ENCODE results near the gene CCNE1.
A peak's percentile ranks its signal among the peaks of the same experiment; 100 is the strongest.
"Not testable (repeated sequence)": the region's sequence is repeated elsewhere in the genome, so short reads cannot be mapped to it uniquely, and the experiment has no call there.

Gene CCNE1

GRCh38 chr19:29785360-29785759 is 26.4 kb upstream of the CCNE1 start:
- H3K4me3 ChIP-seq (ENCODE audit: control insufficient read depth, low read depth, low read length) = no peak overlapping the region
- DNase-seq (ENCODE audit: low read depth) = no peak
- TF ChIP-seq, protein P1, sequence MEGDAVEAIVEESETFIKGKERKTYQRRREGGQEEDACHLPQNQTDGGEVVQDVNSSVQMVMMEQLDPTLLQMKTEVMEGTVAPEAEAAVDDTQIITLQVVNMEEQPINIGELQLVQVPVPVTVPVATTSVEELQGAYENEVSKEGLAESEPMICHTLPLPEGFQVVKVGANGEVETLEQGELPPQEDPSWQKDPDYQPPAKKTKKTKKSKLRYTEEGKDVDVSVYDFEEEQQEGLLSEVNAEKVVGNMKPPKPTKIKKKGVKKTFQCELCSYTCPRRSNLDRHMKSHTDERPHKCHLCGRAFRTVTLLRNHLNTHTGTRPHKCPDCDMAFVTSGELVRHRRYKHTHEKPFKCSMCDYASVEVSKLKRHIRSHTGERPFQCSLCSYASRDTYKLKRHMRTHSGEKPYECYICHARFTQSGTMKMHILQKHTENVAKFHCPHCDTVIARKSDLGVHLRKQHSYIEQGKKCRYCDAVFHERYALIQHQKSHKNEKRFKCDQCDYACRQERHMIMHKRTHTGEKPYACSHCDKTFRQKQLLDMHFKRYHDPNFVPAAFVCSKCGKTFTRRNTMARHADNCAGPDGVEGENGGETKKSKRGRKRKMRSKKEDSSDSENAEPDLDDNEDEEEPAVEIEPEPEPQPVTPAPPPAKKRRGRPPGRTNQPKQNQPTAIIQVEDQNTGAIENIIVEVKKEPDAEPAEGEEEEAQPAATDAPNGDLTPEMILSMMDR (IDR thresholded peaks at IDR 0.05; ENCODE audit: control insufficient read depth, insufficient read depth, low read depth, low read length, missing control alignments) = no peak

DNA sequence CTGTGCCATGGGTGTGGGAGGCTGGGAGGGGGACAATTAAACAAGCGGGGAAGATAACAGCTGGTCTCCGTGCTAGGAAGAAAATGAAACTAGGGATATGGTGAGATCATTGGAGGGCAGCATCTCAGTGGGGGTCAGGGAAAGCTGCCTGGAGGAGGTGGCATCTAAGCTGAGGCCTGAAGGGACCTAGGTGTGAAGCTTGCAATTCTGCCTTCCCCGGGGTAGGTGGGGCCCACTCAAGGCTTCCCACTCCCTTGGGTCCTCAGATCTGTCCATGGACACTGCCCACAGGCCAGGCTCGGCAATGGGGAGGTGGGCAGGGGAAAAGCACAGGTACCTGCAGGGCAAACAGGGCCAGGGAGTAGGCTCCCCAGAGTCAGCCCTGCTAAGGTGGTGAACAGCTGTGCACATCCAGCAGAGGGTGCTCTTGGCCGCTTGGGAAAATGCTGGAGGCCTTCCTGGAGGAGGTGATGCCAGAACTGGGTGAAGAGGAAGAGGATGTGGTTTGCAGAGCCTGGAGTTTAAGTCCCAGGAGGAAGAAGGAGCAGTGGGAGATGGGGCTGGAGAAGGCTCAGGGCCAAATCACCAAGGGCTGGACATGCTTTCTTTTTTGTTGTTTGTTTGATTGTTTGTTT is 25.7 kb upstream of the CCNE1 start:
- TF ChIP-seq, protein P1 (IDR thresholded peaks at IDR 0.05; ENCODE audit: control insufficient read depth, insufficient read depth, low read depth, low read length, missing control alignments) = peak; percentile 13
- DNase-seq (ENCODE audit: low read depth) = no peak

DNA sequence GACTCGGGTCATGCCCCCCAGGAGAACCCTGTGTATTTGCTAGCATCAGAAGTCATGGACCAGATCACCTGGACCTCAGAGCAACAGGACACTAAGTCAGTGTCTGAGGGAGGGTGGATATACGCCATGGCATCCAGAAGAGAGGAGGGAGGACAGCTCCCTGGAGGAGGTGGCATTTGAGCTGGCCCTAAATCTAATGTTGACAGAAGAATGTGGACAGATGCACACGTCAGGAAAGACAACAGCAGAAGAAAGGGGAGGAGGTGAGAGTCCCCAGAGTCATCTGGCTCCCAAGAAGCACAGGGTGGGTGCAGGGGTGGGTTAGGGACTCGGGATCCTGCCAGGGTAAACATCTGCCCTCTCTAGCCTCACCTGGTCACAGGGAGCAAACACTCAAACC is 24.5 kb upstream of the CCNE1 start:
- DNase-seq (ENCODE audit: low read depth) = no peak
- H3K4me3 ChIP-seq (ENCODE audit: control insufficient read depth, low read depth, low read length) = no peak overlapping the region
- TF ChIP-seq, protein P1 (IDR thresholded peaks at IDR 0.05; ENCODE audit: control insufficient read depth, insufficient read depth, low read depth, low read length, missing control alignments) = no peak

More for the DNA sequence above, 25.7 kb upstream of the CCNE1 start:
- H3K4me3 ChIP-seq (ENCODE audit: control insufficient read depth, low read depth, low read length) = no peak overlapping the region

DNA sequence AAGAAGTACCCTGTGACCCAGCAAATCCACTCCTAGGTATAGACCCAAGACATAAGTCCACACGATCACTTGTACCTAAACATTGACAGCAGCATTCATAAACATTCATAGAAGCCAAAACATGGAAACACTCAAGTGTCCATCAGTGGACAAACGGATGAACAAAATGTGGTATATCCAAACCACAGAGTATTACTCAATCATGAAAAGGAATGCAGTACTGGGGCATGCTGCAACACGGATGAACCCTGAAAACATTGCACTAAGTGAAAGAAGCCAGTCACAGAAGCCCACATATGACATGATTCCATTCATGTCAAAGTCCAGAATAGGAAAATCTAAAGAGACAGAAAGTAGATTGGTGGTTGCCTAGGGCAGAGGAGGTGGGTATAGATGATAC is 22.8 kb upstream of the CCNE1 start:
- TF ChIP-seq, protein P1 (IDR thresholded peaks at IDR 0.05; ENCODE audit: control insufficient read depth, insufficient read depth, low read depth, low read length, missing control alignments) = no peak
- no peak for DNase-seq (ENCODE audit: low read depth)
- no peak overlapping the region for H3K4me3 ChIP-seq (ENCODE audit: control insufficient read depth, low read depth, low read length)

- no peak overlapping the region for H3K4me3 ChIP-seq (ENCODE audit: control insufficient read depth, low read depth, low read length)
- DNase-seq (ENCODE audit: low read depth) = no peak
- TF ChIP-seq, protein P1 (IDR thresholded peaks at IDR 0.05; ENCODE audit: control insufficient read depth, insufficient read depth, low read depth, low read length, missing control alignments) = no peak
Observed at GRCh38 chr19:29793116-29793727, 18.6 kb upstream of the CCNE1 start.

DNA sequence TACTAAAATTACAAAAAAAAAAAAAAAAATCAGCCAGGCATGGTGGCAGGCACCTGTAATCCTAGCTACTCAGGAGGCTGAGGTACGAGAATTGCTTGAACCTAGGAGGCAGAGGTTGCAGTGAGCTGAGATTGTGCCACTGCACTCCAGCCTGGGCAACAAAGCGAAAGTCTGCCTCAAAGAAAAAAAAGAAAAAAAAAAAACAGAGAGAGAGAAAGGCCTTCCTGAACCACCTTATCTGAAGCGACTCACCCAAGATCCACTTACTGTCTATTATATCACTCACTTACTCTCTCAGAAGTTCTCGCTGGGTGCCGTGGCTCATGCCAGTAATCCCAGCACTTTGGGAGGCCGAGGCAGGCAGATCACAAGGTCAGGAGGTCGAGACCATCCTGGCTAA is 17.3 kb upstream of the CCNE1 start:
- H3K4me3 ChIP-seq (ENCODE audit: control insufficient read depth, low read depth, low read length); DNase-seq (ENCODE audit: low read depth): not testable (repeated sequence)

- no peak overlapping the region for H3K4me3 ChIP-seq (ENCODE audit: control insufficient read depth, low read depth, low read length)
- TF ChIP-seq, protein P1 (IDR thresholded peaks at IDR 0.05; ENCODE audit: control insufficient read depth, insufficient read depth, low read depth, low read length, missing control alignments) = no peak
- DNase-seq (ENCODE audit: low read depth) = no peak
Observed at GRCh38 chr19:29795461-29796172, 16.2 kb upstream of the CCNE1 start.

Measured in AG09309 (cell line).